ENCODE results near the gene SAMD9. TPM values are rescaled to one million over a fixed set of nuclear protein-coding genes. Genes with fewer than 3 reads are reported as not detected.

The SAMD9 gene
- total RNA-seq, result 22.2 and 27.3 TPM in 2 replicates

DNA sequence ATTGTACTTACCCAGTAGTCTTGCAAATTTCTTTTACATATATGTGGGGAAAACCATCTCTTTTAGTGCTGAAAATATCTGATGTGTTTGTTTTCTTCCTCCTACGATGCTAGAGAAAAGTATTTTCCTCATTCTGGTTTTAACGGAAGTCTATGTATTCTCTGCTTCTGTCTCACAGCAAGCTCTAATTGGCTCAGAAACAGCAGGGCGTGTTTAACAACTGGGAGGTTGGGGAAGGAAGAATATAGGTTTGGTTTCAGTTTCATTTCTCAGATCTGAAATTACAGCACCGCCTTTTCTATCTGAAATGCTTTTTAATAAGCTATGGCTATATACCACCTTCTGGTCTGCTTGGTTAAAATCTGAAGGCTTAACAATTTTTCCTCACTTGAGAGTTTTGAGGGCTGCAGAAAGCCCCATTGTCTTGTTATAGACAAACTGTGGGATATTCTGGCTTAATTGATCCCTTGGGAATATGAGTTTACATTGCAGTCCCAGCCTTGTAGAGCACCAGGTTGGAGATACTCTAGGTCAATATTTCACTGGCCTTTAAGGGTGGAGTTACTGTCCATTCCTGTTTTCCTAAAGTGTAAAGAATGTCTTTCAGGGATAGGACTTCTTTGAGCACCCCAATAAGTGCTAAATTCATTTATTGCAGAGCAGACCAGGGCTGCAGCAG lies at the start of gene SAMD9:
TSS of gene SAMD9 (minus strand) at position 128 of the 679 bp plus-strand sequence. CDS start 11,882 bp downstream, outside the sequence.

DNA sequence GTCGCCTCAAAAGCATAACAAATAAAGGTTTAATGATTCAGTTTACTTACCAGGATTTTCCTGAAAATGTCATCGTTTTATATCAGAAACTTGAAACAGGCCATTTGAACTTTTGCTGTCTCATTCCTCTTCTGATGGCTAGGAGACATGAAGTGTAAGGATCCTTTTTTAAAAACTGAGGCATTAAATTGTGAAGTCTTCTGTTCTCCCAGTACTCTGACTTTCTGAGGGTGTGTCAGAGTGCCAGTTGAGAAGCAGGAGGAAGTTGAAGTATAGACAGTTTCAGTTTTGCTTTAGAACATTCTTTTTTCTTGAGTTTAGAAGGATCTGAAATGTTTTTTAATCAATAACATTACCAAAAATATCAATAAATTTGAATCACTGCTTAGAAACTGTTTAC lies 30.4 kb upstream of the SAMD9 start, which contains the start of gene SAMD9L:
TSS of gene SAMD9L (minus strand) at position 242 of the 400 bp plus-strand sequence. CDS start 12,414 bp downstream, outside the sequence.

Other genes starting within 250 kb of the SAMD9 start
- 26.8 and 39.3 TPM in 2 replicates for gene SAMD9L, start 30.4 kb upstream of the SAMD9 start, total RNA-seq
- gene HEPACAM2, start 108.5 kb upstream of the SAMD9 start, total RNA-seq, result not detected in 2 replicates
- gene VPS50, start 114.4 kb upstream of the SAMD9 start, total RNA-seq, result 25.5 and 36.0 TPM in 2 replicates

Data from hair follicle dermal papilla cell (primary cell).